Measurements from ENCODE around the gene FBXL7.
A peak's percentile ranks its signal among the peaks of the same experiment; 100 is the strongest.

Gene FBXL7

GRCh38 chr5:15937708-15938107 is 437.7 kb downstream of the FBXL7 start:
- TF ChIP-seq, protein P1, sequence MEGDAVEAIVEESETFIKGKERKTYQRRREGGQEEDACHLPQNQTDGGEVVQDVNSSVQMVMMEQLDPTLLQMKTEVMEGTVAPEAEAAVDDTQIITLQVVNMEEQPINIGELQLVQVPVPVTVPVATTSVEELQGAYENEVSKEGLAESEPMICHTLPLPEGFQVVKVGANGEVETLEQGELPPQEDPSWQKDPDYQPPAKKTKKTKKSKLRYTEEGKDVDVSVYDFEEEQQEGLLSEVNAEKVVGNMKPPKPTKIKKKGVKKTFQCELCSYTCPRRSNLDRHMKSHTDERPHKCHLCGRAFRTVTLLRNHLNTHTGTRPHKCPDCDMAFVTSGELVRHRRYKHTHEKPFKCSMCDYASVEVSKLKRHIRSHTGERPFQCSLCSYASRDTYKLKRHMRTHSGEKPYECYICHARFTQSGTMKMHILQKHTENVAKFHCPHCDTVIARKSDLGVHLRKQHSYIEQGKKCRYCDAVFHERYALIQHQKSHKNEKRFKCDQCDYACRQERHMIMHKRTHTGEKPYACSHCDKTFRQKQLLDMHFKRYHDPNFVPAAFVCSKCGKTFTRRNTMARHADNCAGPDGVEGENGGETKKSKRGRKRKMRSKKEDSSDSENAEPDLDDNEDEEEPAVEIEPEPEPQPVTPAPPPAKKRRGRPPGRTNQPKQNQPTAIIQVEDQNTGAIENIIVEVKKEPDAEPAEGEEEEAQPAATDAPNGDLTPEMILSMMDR (IDR thresholded peaks at IDR 0.05; ENCODE audit: control insufficient read depth, insufficient read depth, low read depth, low read length, missing control alignments): no peak
- DNase-seq (ENCODE audit: low read depth): no peak
- H3K4me3 ChIP-seq (ENCODE audit: control insufficient read depth, low read depth, low read length): no peak overlapping the region

- TF ChIP-seq, protein P1 (IDR thresholded peaks at IDR 0.05; ENCODE audit: control insufficient read depth, insufficient read depth, low read depth, low read length, missing control alignments): no peak
- DNase-seq (ENCODE audit: low read depth): no peak
- H3K4me3 ChIP-seq (ENCODE audit: control insufficient read depth, low read depth, low read length): no peak overlapping the region
Measured at GRCh38 chr5:15938186-15938585, 438.2 kb downstream of the FBXL7 start.

DNA sequence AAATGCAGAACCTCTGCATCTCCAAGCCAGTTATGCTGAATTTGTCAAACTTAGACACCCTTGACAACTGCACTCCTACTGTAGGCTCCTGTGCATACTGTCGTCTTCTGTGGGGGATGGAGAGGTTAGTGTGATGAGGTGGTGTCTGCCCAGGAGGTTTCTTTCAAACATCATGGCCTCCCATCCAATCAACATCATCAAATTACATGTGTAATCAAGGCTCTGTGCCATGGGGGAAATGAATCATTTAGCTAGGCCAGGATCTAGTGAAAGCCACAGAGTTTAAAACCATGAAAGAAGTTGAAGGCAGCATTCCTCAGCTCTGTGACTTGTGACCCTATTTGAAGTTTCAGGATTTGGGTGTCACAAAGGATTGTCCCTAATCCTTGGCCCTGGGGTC is 439.0 kb downstream of the FBXL7 start:
- no peak overlapping the region for H3K4me3 ChIP-seq (ENCODE audit: control insufficient read depth, low read depth, low read length)
- DNase-seq (ENCODE audit: low read depth): peak; percentile 46
- TF ChIP-seq, protein P1 (IDR thresholded peaks at IDR 0.05; ENCODE audit: control insufficient read depth, insufficient read depth, low read depth, low read length, missing control alignments): no peak

- no peak for DNase-seq (ENCODE audit: low read depth)
Measured at GRCh38 chr5:15940905-15941304, 440.9 kb downstream of the FBXL7 start.

DNA sequence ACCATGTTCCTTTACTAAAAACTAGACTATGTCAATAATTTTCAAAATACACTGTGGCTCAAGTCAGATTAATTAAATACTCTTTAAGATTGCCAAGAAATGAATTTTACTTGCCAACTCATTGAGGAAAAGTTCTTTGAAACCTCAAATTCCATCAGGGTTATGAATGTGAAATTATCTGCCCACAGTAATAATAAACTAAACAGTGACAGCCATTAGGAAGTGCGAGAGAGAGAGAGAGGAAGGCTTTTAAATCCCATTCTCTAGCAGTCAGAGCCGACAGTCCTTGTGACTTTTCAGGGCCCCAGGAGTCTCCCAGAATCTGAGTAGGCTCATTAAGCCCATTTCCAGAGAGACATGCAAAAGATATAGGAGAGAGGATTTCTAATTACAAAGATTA is 443.5 kb downstream of the FBXL7 start:
- TF ChIP-seq, protein P1 (IDR thresholded peaks at IDR 0.05; ENCODE audit: control insufficient read depth, insufficient read depth, low read depth, low read length, missing control alignments): no peak
- no peak overlapping the region for H3K4me3 ChIP-seq (ENCODE audit: control insufficient read depth, low read depth, low read length)
- no peak for DNase-seq (ENCODE audit: low read depth)

More at GRCh38 chr5:15940905-15941304, 440.9 kb downstream of the FBXL7 start:
- TF ChIP-seq, protein P1 (IDR thresholded peaks at IDR 0.05; ENCODE audit: control insufficient read depth, insufficient read depth, low read depth, low read length, missing control alignments): no peak
- H3K4me3 ChIP-seq (ENCODE audit: control insufficient read depth, low read depth, low read length): no peak overlapping the region

DNA sequence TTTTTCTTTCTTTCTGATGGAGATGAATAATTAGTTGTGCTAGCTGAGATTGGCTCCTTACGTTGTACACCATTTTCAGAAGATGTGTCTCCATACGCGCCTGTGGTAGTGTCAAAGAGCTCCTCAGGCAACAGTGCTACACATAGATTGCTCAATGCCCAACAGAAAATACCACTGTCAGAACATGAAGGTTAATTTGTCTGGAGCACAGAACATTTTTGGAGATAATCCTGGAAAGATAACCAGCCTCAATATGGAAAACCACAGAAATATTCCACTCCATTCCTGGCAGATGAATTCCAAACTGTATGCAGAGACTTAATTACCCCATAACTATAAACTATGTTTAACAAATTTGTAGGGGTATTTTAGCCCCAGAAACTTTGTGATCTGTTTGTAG is 446.0 kb downstream of the FBXL7 start:
- DNase-seq (ENCODE audit: low read depth): no peak
- no peak overlapping the region for H3K4me3 ChIP-seq (ENCODE audit: control insufficient read depth, low read depth, low read length)
- TF ChIP-seq, protein P1 (IDR thresholded peaks at IDR 0.05; ENCODE audit: control insufficient read depth, insufficient read depth, low read depth, low read length, missing control alignments): no peak

- TF ChIP-seq, protein P1 (IDR thresholded peaks at IDR 0.05; ENCODE audit: control insufficient read depth, insufficient read depth, low read depth, low read length, missing control alignments): peak; percentile 20
- DNase-seq (ENCODE audit: low read depth): no peak
- no peak overlapping the region for H3K4me3 ChIP-seq (ENCODE audit: control insufficient read depth, low read depth, low read length)
Measured at GRCh38 chr5:15948190-15948589, 448.2 kb downstream of the FBXL7 start.

Data from AG09309 (cell line).